Neural progenitor cell (in vitro differentiated cells): Measurements from ENCODE around the gene APOOL.

ENCODE experiments used
- EZH2 ChIP-seq: fragments of 200-600 bp; sonication (generic); IDR thresholded peaks from 2 replicates; pipeline ENCODE4 v1.6.1; 2017; ENCODE audit warnings: antibody characterized with exemption, mild to moderate bottlenecking, moderate library complexity
- EZH2phosphoT487 ChIP-seq: fragments of 200-600 bp; sonication (generic); IDR thresholded peaks from 2 replicates; pipeline ENCODE4 v1.6.1; 2017; ENCODE audit warnings: antibody characterized with exemption
- TF ChIP-seq, protein P1 (sequence below): fragments of 200-600 bp; sonication (generic); IDR thresholded peaks from 2 replicates; pipeline ENCODE4 v1.5.1; 2017; ENCODE audit warnings: antibody characterized with exemption, mild to moderate bottlenecking

DNA sequence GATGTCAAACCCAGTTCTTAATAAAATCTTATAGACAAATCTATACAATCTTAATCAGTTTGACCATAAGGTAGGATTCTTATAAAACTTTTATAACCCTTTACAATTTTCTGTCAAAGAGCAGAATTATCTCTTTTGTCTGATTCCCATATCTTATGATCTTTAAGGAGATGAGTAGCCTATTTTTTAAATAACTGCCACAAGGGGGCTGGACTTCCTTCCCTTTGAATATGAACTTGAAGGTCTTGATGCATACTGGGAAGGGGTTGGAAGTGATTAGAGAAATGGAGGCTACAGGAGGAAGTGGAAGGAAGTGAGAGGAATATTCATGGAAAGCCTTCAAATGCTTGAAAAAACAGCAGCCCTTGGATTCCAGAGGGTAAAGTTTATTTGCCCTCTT is 111.1 kb downstream of the APOOL start:
- TF ChIP-seq EZH2phosphoT487 (no peak), EZH2 (no peak)
- TF ChIP-seq, protein P1, sequence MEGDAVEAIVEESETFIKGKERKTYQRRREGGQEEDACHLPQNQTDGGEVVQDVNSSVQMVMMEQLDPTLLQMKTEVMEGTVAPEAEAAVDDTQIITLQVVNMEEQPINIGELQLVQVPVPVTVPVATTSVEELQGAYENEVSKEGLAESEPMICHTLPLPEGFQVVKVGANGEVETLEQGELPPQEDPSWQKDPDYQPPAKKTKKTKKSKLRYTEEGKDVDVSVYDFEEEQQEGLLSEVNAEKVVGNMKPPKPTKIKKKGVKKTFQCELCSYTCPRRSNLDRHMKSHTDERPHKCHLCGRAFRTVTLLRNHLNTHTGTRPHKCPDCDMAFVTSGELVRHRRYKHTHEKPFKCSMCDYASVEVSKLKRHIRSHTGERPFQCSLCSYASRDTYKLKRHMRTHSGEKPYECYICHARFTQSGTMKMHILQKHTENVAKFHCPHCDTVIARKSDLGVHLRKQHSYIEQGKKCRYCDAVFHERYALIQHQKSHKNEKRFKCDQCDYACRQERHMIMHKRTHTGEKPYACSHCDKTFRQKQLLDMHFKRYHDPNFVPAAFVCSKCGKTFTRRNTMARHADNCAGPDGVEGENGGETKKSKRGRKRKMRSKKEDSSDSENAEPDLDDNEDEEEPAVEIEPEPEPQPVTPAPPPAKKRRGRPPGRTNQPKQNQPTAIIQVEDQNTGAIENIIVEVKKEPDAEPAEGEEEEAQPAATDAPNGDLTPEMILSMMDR = no peak
